ENCODE results near the gene TUG1. TPM values are rescaled to one million over a fixed set of nuclear protein-coding genes. Genes with fewer than 3 reads are reported as not detected.

The TUG1 gene
- total RNA-seq, 1 donor from 2014 or later, result 93.2 TPM

DNA sequence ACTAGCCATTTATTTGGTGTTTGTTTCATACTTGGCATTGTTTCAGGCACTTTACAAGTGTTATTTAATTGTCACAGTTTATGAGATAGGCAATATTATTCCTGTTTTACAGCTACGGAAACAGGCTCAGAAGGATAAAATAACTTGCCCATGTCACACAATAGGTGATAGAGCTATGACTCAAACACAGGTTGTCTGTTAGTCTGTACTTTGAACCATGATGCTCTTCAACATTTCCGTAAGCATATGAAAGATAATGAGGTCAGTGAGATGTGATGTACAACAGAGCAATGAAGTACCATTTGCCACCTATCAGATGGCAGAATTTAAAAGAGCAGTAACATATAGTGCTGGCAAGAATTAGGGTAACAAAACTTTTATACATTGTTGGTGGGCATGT is 15.3 kb downstream of the TUG1 start:
- H3K27me3 Mint-ChIP-seq (ENCODE audit: unreplicated experiment), result no peaks in the 10 kb centered on the region
- no peak overlapping the region for H3K27ac Mint-ChIP-seq (ENCODE audit: unreplicated experiment)
- H3K4me3 Mint-ChIP-seq (ENCODE audit: unreplicated experiment), result no peak overlapping the region
- H3K36me3 Mint-ChIP-seq (ENCODE audit: unreplicated experiment), result peaks cover 9% of the 10 kb centered on the region
- TF ChIP-seq, protein P1, sequence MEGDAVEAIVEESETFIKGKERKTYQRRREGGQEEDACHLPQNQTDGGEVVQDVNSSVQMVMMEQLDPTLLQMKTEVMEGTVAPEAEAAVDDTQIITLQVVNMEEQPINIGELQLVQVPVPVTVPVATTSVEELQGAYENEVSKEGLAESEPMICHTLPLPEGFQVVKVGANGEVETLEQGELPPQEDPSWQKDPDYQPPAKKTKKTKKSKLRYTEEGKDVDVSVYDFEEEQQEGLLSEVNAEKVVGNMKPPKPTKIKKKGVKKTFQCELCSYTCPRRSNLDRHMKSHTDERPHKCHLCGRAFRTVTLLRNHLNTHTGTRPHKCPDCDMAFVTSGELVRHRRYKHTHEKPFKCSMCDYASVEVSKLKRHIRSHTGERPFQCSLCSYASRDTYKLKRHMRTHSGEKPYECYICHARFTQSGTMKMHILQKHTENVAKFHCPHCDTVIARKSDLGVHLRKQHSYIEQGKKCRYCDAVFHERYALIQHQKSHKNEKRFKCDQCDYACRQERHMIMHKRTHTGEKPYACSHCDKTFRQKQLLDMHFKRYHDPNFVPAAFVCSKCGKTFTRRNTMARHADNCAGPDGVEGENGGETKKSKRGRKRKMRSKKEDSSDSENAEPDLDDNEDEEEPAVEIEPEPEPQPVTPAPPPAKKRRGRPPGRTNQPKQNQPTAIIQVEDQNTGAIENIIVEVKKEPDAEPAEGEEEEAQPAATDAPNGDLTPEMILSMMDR (IDR thresholded peaks at IDR 0.05), result no peak
- H3K9me3 Mint-ChIP-seq (ENCODE audit: unreplicated experiment), result peaks cover 52% of the 10 kb centered on the region
- H3K4me1 Mint-ChIP-seq (ENCODE audit: unreplicated experiment), result no peaks in the 10 kb centered on the region
- DNase-seq (ENCODE audit: extremely low spot score, unreplicated experiment), result no peak

DNA sequence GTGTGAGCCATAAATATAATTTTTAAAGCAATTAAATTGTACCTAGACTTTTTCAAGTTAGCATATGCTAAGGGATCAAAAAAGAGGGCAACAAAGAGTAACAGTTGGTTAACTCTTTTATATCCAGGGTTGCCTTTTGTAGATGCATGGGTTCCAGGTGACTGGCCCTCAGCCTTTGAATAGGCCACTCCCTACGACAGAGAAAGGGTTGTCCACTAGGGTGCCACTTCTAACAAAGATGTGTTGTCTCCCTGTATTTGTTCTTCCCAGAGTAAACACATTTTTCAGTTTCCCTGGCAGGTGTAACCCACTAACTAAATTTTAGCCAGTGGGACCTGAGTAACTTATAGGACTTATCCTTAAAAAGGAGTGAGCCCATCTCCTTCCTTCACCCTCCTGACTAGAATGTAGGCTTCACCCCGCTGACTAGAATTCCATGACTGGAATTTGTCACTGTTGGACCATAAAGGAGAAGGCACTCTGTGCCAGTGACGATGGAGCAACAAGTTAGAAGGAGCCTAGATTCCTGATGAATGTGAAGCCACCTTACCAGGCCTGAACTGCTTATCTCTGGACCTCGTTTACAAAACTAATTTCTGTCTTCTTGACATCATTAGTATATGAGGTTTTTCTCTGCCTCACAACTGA is 16.6 kb downstream of the TUG1 start:
- Mint-ChIP-seq H3K36me3 (ENCODE audit: unreplicated experiment) (peaks cover 4% of the 10 kb centered on the region), H3K27me3 (ENCODE audit: unreplicated experiment) (no peaks in the 10 kb centered on the region), H3K9me3 (ENCODE audit: unreplicated experiment) (peaks cover 53% of the 10 kb centered on the region), H3K4me1 (ENCODE audit: unreplicated experiment) (no peaks in the 10 kb centered on the region), H3K4me3 (ENCODE audit: unreplicated experiment) (no peak overlapping the region), H3K27ac (ENCODE audit: unreplicated experiment) (no peak overlapping the region)
- TF ChIP-seq, protein P1 (IDR thresholded peaks at IDR 0.05), result no peak
- no peak for DNase-seq (ENCODE audit: extremely low spot score, unreplicated experiment)

DNA sequence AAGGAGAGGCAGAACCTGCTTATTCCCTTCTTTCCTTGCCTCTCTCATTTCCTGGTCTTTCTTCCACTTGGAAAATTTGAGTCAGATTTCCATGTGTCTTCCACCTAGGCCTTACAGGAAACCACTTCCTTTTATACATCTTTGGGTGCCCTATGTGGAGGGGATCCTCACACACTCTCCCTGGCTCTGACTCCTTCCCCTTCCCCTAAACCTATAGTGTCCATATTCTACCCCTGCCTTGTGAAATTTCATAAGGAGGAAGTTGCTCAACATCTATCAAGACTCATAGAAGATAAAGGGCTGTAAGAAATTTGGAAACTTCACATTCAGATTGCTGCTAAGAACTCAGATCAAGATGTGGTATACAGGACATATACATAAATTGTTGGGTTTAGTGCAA is 20.4 kb downstream of the TUG1 start:
- TF ChIP-seq, protein P1 (IDR thresholded peaks at IDR 0.05), result no peak
- H3K9me3 Mint-ChIP-seq (ENCODE audit: unreplicated experiment), result peaks cover 33% of the 10 kb centered on the region
- H3K27ac Mint-ChIP-seq (ENCODE audit: unreplicated experiment), result no peak overlapping the region
- peaks cover 3% of the 10 kb centered on the region for H3K27me3 Mint-ChIP-seq (ENCODE audit: unreplicated experiment)
- H3K36me3 Mint-ChIP-seq (ENCODE audit: unreplicated experiment), result peaks cover 4% of the 10 kb centered on the region
- no peak for DNase-seq (ENCODE audit: extremely low spot score, unreplicated experiment)
- H3K4me3 Mint-ChIP-seq (ENCODE audit: unreplicated experiment), result no peak overlapping the region
- H3K4me1 Mint-ChIP-seq (ENCODE audit: unreplicated experiment), result no peaks in the 10 kb centered on the region

DNA sequence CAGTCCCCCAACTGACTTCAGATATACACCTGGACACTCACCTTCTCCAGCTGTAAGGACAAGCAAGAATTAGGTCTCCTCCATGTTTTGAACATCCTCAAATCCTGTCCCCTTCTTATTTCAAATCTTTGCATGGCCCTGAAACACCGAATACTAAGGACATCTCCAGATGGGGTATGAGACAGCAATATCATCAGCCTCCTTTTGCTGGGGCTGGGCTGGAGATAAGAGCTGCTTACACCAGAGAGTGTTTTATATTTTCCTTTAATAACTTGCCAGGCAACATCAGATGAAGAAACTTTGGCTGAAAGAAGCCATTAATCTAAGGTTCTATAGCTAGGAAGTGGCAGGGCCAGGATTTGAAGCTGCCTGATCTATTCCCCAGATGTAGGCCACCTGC is 21.6 kb downstream of the TUG1 start:
- Mint-ChIP-seq H3K27me3 (ENCODE audit: unreplicated experiment) (peaks cover 3% of the 10 kb centered on the region), H3K27ac (ENCODE audit: unreplicated experiment) (no peak overlapping the region), H3K4me1 (ENCODE audit: unreplicated experiment) (no peaks in the 10 kb centered on the region), H3K4me3 (ENCODE audit: unreplicated experiment) (no peak overlapping the region), H3K9me3 (ENCODE audit: unreplicated experiment) (peaks cover 32% of the 10 kb centered on the region), H3K36me3 (ENCODE audit: unreplicated experiment) (peaks cover 2% of the 10 kb centered on the region)
- TF ChIP-seq, protein P1 (IDR thresholded peaks at IDR 0.05), result no peak
- no peak for DNase-seq (ENCODE audit: extremely low spot score, unreplicated experiment)

DNA sequence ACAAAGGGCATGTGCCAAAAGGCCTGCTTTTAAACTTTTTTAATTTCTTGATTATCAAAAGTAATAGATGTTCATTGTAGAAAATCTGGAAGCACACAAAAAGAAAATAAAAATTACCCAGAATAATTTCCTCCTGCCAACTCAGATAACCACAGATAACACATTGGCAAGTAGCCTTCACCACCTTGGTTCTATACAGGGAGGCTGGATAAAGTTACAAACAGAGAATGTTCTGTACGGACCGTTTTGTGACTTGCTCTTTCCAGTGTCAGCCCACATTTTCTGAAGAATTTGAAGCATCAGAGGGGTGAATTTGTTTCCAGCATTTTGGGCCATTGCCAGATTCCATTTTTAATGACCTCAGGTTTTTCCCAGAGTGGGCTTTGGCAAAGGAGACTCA is 23.5 kb downstream of the TUG1 start:
- Mint-ChIP-seq H3K9me3 (ENCODE audit: unreplicated experiment) (peaks cover 22% of the 10 kb centered on the region), H3K27ac (ENCODE audit: unreplicated experiment) (no peak overlapping the region), H3K27me3 (ENCODE audit: unreplicated experiment) (peaks cover 3% of the 10 kb centered on the region), H3K4me3 (ENCODE audit: unreplicated experiment) (no peak overlapping the region), H3K36me3 (ENCODE audit: unreplicated experiment) (peaks cover 2% of the 10 kb centered on the region), H3K4me1 (ENCODE audit: unreplicated experiment) (no peaks in the 10 kb centered on the region)
- TF ChIP-seq, protein P1 (IDR thresholded peaks at IDR 0.05), result no peak
- no peak for DNase-seq (ENCODE audit: extremely low spot score, unreplicated experiment)
